ENCODE data around the gene SSX2IP.

DNA sequence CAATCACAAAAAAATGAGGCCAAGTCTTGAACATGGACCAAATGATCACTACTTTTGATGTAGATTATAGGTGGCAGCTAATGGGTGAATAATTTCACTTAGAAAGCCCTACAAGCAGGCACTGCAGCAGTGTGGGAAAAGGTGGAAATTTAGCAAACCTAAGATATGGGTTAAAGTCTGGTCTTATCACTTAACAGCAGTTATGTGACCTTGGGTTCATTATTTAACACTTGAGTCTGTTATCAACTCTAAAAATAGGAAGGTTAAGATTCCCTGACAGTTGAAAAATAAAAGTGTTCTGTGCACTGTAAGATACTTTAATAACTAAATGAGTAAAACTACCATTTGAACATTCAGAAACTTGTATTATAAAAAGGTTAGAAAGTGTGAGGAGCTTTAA lies 47.5 kb downstream of the SSX2IP start:
- TF ChIP-seq, protein P1, sequence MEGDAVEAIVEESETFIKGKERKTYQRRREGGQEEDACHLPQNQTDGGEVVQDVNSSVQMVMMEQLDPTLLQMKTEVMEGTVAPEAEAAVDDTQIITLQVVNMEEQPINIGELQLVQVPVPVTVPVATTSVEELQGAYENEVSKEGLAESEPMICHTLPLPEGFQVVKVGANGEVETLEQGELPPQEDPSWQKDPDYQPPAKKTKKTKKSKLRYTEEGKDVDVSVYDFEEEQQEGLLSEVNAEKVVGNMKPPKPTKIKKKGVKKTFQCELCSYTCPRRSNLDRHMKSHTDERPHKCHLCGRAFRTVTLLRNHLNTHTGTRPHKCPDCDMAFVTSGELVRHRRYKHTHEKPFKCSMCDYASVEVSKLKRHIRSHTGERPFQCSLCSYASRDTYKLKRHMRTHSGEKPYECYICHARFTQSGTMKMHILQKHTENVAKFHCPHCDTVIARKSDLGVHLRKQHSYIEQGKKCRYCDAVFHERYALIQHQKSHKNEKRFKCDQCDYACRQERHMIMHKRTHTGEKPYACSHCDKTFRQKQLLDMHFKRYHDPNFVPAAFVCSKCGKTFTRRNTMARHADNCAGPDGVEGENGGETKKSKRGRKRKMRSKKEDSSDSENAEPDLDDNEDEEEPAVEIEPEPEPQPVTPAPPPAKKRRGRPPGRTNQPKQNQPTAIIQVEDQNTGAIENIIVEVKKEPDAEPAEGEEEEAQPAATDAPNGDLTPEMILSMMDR (conservative IDR thresholded peaks at IDR 0.05 in 1 of 2, IDR thresholded peaks at IDR 0.05 in 1 of 2; ENCODE audit: low read depth in 1 of 2, low read length in 2 of 2): no peak
- TF ChIP-seq EZH2 (IDR thresholded peaks at IDR 0.05; ENCODE audit: low read length, missing control alignments): no peak

Data from fibroblast of lung (primary cell).